NCI-H82 treated with DMSO at 0.1 percent for 48 hours (cell line): ENCODE results near the gene ALKBH7.
"Not testable (repeated sequence)": the region's sequence is repeated elsewhere in the genome, so short reads cannot be mapped to it uniquely, and the experiment has no call there.

ENCODE experiments used
- DNase-seq: peaks from one replicate; lab custom pipeline; 2025; ENCODE audit not compliant: unreplicated experiment; lab: John Stamatoyannopoulos, UW

Gene ALKBH7, protein sequence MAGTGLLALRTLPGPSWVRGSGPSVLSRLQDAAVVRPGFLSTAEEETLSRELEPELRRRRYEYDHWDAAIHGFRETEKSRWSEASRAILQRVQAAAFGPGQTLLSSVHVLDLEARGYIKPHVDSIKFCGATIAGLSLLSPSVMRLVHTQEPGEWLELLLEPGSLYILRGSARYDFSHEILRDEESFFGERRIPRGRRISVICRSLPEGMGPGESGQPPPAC

DNA sequence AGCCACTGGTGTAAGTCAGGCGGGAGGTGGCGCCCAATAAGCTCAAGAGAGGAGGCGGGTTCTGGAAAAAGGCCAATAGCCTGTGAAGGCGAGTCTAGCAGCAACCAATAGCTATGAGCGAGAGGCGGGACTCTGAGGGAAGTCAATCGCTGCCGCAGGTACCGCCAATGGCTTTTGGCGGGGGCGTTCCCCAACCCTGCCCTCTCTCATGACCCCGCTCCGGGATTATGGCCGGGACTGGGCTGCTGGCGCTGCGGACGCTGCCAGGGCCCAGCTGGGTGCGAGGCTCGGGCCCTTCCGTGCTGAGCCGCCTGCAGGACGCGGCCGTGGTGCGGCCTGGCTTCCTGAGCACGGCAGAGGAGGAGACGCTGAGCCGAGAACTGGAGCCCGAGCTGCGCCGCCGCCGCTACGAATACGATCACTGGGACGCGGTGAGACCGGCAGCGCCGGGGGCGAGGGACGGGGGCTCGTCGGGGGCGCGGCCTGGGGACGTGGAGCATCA lies at the start of gene ALKBH7:
Gene ALKBH7 (plus strand): TSS at position 201 of the 502 bp plus-strand sequence. CDS start 27 bp downstream, at position 228.
- peak; percentile 94 for DNase-seq

DNA sequence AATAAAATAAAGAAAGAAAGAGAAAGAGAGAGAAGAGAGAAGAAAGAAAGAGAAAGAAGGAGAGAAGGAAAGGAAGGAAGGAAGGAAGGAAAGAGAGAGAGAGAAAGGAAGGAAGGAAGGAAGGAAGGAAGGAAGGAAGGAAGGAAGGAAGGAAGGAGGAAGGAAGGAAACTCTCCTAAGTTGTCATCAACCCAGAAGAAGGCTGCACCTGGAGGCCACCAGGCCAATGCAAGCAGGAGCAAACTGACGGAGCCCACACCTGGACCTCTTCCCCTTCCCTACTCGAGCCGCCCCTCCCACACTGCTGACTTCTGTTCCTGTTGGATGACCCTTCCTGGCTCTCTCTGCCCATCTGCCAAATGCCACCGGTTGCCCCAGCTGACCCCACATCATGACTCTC lies 47.8 kb upstream of the ALKBH7 start:
- no peak for DNase-seq

DNA sequence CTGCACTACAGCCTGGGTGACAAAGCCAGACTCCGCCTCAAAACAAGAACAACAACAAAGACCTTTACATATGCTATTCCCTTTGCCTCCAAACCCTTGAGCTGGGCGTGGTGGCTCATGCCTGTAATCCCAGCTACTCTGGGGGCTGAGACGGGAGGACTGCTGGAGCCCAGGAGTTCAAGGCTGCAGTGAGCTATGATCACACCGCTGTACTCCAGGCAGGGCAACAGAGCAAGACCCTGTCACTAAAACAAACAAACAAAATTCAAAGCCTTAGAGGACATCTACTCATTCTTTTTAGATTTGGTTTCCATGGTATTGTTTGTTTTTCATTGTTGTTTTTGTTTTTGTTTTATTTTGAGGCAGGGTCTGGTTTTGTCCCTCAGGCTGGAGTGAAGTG lies 47.0 kb upstream of the ALKBH7 start:
- DNase-seq, result no peak

DNA sequence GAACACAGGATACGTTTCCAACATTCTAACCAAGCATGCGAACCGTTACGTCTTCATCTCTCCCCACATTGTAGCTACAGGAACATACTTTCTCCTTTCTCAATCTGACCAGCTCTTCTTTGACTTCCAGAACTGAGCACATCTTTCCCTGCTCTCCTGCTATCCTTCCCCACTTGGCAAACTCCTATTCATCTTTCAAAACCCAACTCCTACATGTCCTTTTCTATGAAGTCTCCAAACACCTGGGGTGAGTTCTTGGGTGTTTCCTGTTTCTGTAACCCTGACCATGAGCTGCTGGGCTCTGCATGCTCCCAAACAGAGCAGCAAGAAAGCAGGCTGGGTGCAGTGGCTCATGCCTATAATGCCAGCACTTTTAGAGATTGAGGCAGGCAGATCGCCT lies 45.8 kb upstream of the ALKBH7 start:
- no peak for DNase-seq

- no peak for DNase-seq
These were observed 39.2 kb upstream of the ALKBH7 start, which contains the start of gene ACER1 for GRCh38 chr19:6333439-6333838. Gene ACER1 (minus strand): TSS chr19:6333612. CDS start chr19:6333551, 61 bp downstream.

- DNase-seq, result no peak
These were observed 37.9 kb upstream of the ALKBH7 start for GRCh38 chr19:6334490-6335285.

- no peak for DNase-seq
These were observed 31.9 kb upstream of the ALKBH7 start for GRCh38 chr19:6340493-6341201.

- no peak for DNase-seq
These were observed 29.1 kb upstream of the ALKBH7 start for GRCh38 chr19:6343462-6343861.

GRCh38 chr19:6349271-6349670 lies 23.3 kb upstream of the ALKBH7 start:
- DNase-seq, result not testable (repeated sequence)

- DNase-seq, result no peak
These were observed 21.9 kb upstream of the ALKBH7 start for GRCh38 chr19:6350688-6351087.

GRCh38 chr19:6352381-6353165 lies 20.0 kb upstream of the ALKBH7 start:
- no peak for DNase-seq

DNA sequence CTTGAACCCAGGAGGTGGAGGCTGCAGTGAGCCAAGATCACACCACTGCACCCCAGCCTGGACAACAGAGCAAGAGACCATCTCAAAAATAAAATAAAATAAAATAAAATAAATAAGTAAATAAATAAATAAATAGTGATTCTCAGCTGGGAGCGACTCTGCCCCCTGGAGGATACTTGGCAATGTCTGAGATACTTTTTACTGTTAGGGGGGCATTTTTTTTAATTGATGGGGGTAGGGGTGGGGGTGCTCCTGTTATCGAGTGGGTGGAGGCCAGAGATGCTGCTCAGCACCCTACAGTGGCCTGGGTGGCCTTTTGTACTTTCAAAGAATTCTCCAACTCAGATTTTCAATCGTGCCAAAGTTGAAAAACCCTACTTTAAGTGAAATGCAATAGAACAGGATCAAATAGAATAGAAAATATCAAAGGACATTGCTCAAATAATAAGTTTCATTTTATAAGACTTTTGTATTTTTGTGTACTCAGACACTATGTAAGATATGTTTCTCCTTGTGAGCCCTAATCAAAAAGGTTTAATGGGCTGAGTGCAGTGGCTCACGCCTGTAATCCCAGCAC lies 18.4 kb upstream of the ALKBH7 start:
- DNase-seq, result no peak

- not testable (repeated sequence) for DNase-seq
These were observed 17.1 kb upstream of the ALKBH7 start for GRCh38 chr19:6355321-6356040.

- DNase-seq, result no peak
These were observed 15.4 kb upstream of the ALKBH7 start for GRCh38 chr19:6357174-6357573.

DNA sequence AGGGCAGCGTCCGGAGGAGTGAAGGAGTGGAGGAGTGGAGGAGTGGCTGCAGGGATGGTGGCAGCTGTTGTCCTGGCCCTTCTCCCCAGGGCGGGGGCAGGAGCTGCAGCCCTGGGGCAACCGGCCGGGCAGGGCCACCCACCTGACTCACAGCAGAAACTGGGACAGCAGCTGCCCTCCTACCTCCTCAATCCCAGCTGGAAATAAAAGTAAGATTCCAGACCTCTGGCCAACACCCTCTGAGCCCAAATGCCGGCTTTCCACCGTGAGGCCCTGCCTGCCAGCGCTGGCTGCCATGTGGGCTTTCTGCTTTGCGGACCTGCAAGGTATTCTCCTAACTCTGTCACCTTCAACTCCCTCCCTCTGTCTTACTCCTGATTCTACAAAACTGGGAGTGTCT lies 14.6 kb upstream of the ALKBH7 start:
- no peak for DNase-seq

DNA sequence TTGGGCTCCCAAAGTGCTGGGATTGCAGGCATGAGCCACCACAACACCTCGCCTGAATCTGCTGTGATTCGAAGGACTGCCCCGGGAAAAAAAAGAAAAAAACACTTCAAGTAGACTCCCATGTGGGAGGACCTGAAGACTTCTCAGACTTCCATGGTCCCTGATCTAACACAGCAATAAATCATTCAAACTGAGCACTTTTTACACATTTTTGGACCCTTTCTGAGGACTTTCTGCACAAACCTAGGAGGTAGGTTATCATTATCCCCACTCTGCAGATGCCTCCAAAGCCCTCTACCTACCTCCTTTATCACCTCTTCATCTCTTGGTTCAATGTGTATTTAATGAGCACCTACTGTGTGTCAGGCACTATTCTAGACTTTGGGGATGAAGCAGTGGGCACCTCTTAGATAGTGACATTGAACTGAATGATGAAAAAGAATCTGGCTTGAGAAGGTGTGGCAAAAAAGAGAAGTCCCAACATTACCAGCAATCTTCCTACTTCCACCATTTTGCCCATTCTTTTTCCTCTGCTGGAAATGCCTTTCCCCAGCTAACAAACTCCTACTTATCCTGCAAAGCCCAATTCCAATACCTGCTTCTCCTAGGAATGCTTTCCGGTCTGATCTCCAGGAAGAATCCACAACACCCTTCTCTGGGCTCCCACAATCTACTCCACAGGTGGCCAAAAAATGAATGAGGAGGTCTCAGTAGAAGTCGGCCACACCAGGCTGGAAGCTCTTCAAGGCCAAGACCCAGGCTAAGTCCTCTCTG lies 12.8 kb upstream of the ALKBH7 start:
- no peak for DNase-seq

GRCh38 chr19:6360445-6360844 lies 12.1 kb upstream of the ALKBH7 start:
- not testable (repeated sequence) for DNase-seq

DNA sequence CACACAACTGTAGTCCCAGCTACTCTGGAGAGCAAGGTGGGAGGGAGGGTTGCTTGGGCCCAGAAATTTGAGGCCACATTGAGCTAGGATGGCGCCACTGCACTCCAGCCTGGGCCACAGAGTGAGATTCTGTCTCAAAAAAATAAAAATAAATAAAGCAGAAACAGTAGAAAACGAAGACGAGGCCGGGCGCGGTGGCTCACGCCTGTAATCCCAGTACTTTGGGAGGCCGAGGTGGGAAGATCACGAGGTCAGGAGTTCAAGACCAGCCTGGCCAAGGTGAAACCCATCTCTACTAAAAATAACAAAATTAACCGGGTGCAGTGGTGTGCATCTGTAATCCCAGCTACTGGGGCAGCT lies 11.8 kb upstream of the ALKBH7 start:
- DNase-seq, result not testable (repeated sequence)

DNA sequence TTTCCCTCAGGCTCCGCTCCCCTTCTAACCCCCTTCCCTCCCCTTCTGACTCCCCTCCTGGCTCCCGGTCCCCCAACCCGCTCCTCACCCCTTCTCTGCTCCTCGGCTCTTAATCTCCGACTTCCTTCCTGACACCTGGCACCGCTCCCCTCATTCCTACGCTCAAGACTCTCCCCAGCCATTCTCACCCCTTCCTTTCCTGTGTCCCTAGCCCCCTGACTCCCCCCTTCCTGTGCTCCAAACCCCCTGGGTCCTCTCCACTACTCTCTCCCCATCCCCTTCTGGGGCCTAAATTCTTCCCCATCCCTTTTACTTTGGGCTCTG lies 10.6 kb upstream of the ALKBH7 start:
- DNase-seq, result no peak
